NT2/D1 (cell line): ENCODE data around the gene GNB1.

Experiments used
- SUZ12 ChIP-seq: IDR thresholded peaks from 2 replicates; pipeline ENCODE4 v1.6.1; 2011; ENCODE audit not compliant: insufficient read length, insufficient read depth; ENCODE audit errors: extremely low read depth
- YY1 ChIP-seq: IDR thresholded peaks from 2 replicates; pipeline ENCODE4 v1.6.1; 2011; ENCODE audit not compliant: insufficient read length, insufficient read depth
- ZNF274 ChIP-seq: IDR thresholded peaks from 2 replicates; pipeline ENCODE4 v1.6.1; 2011; ENCODE audit warnings: mild to moderate bottlenecking, low read depth, low read length

DNA sequence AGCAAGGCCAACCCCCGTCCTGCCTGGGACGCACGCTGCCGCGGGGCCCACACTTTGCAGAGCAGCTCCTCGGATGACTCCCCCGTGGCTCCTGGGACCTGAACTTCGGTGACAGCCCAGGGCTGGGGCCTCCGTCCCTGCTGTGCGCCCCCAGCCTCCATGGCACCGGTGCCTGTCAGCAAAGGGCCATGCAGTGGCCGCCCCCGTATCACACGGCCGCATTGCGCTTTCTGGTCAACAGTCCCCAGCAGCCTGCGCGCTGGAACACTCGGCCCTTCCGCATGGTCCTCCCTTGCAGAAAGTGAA is 130.6 kb downstream of the GNB1 start:
- TF ChIP-seq ZNF274 (no peak), YY1 (no peak), SUZ12 (no peak)
